K562 (cell line): ENCODE data around the gene RTL10. TPM values are rescaled to one million over a fixed set of nuclear protein-coding genes. Genes with fewer than 3 reads are reported as not detected.
A peak's percentile ranks its signal among the peaks of the same experiment; 100 is the strongest.

Experiments used
- CHD1 ChIP-seq: fragments of 200-600 bp; sonication (generic); IDR thresholded peaks from one replicate; pipeline ENCODE4 v1.6.1; 2012; ENCODE audit warnings: mild to moderate bottlenecking, moderate library complexity, low read length, inconsistent platforms
- CTCF ChIP-seq, 3 experiments: IDR thresholded peaks in 2 of 3; conservative IDR thresholded peaks in 1 of 3; 2 replicates each; pipeline ENCODE4 v1.5.1; 2011 to 2012; ENCODE audit warnings: low read length in 3 of 3, mild to moderate bottlenecking in 3 of 3, control low read depth in 2 of 3, improper control_type of control experiment in 1 of 3, inconsistent platforms in 1 of 3, low read depth in 1 of 3, mixed read lengths in 1 of 3, moderate library complexity in 1 of 3; ENCODE audit not compliant: insufficient read depth in 2 of 3
- E2F1 ChIP-seq: sonication (generic); formaldehyde crosslinking; IDR thresholded peaks from 2 replicates; pipeline ENCODE4 v1.8.1; 2023; ENCODE audit warnings: mild to moderate bottlenecking, missing genetic modification reagents, moderate library complexity
- ID3 ChIP-seq, 2 experiments: fragments of 250-450 bp in 1 of 2; fragments of 450-650 bp in 1 of 2; sonication (Bioruptor Pico) in 1 of 2; IDR thresholded peaks; 2 replicates each; pipeline versions ENCODE4 v1.6.1 to v1.8.0; 2016 to 2021; ENCODE audit warnings: mild to moderate bottlenecking in 2 of 2, moderate library complexity in 2 of 2, missing compliant biosample characterization in 1 of 2, missing genetic modification characterization in 1 of 2
- IRF1 ChIP-seq: sonication (generic); formaldehyde crosslinking; IDR thresholded peaks from 2 replicates; pipeline ENCODE4 v1.8.0; 2022; ENCODE audit warnings: missing genetic modification reagents, mild to moderate bottlenecking, borderline replicate concordance
- POLR3G ChIP-seq: IDR thresholded peaks from 2 replicates; pipeline ENCODE4 v1.6.1; 2011; ENCODE audit not compliant: insufficient read length, insufficient replicate concordance; ENCODE audit errors: extremely low read depth
- SIX5 ChIP-seq, 2 experiments: IDR thresholded peaks; 2 replicates each; pipeline ENCODE4 v1.6.1; 2011; ENCODE audit warnings: low read length in 2 of 2, borderline replicate concordance in 1 of 2, low read depth in 1 of 2, mild to moderate bottlenecking in 1 of 2, moderate library complexity in 1 of 2; ENCODE audit not compliant: insufficient read depth in 1 of 2
- ZHX1 ChIP-seq: fragments of 150-350 bp; conservative IDR thresholded peaks from 2 replicates; pipeline ENCODE4 v1.6.1; 2014; ENCODE audit warnings: low read length
- ZMIZ1 ChIP-seq, 2 experiments: fragments of 150-350 bp in 1 of 2; IDR thresholded peaks; 2 replicates each; pipeline ENCODE4 v1.6.1; 2012 to 2016; ENCODE audit warnings: low read depth in 2 of 2, low read length in 2 of 2, mild to moderate bottlenecking in 1 of 2, moderate library complexity in 1 of 2
- ZNF277 ChIP-seq: fragments of 250-450 bp; sonication (Bioruptor Pico); IDR thresholded peaks from 2 replicates; pipeline ENCODE4 v1.8.0; 2022; ENCODE audit warnings: inconsistent platforms, mild to moderate bottlenecking, moderate library complexity, borderline replicate concordance
- ZNF384 ChIP-seq: IDR thresholded peaks from 2 replicates; pipeline ENCODE4 v1.6.1; 2012; ENCODE audit warnings: low read depth, low read length, improper control_type of control experiment
- polyA plus RNA-seq, 8 experiments: library from polyadenylated mRNA; depleted of rRNA in 4 of 8; stranded (reverse) in 5 of 8; unstranded in 3 of 8; fragments of >200 nt; fragmentation: Nextera tagmentation in 2 of 8; fragmentation: Illumina TruSeq in 1 of 8; extraction: Ambion mirVana in 2 of 8; extraction: Trizol in 1 of 8; gene quantifications; 2 replicates each; pipeline versions ENCODE4 v1.2.1 to v1.2.3, GENCODE V29; 2011 to 2014; ENCODE audit warnings: inconsistent platforms in 1 of 8, missing spikeins in 1 of 8
- total RNA-seq, 7 experiments: library from RNA; depleted of rRNA in 6 of 7; stranded (reverse); fragments of >200 nt in 6 of 7; fragmentation: Illumina TruSeq in 2 of 7; extraction: Trizol in 2 of 7; gene quantifications; 2 replicates each; pipeline versions ENCODE4 v1.2.1 to v1.2.3, GENCODE V29; 2011 to 2021; ENCODE audit warnings: low replicate concordance in 1 of 7

The RTL10 gene
- total and polyA plus RNA-seq, 9 of the 15 experiments (the other 6 are each of a cell fraction or from before 2014, with no cell fraction given), result 19.8 to 75.5 (median 32.5) TPM

GRCh38 chr22:19901577-19902244, 47.0 kb upstream of the RTL10 start (continued):
- TF ChIP-seq ZHX1 (no peak), POLR3G (no peak), ID3 (CRISPR knock-in tag; IDR thresholded peaks at IDR 0.05) (no peak), ID3 (tag; IDR thresholded peaks at IDR 0.05) (no peak), ZMIZ1 (IDR thresholded peaks at IDR 0.05; ENCODE audit: low read depth in 2 of 2, low read length in 2 of 2) (no peak), ZNF384 (no peak), CTCF (IDR thresholded peaks at IDR 0.05 in 2 of 3, conservative IDR thresholded peaks at IDR 0.05 in 1 of 3; ENCODE audit: insufficient read depth in 2 of 3, low read depth in 1 of 3, low read length in 3 of 3) (no peak), SIX5 (IDR thresholded peaks at IDR 0.05; ENCODE audit: borderline replicate concordance in 1 of 2, insufficient read depth in 1 of 2, low read depth in 1 of 2, low read length in 2 of 2) (0 out of 4 replicates have a peak, but pooled peaks of 1 of the 2 experiments have one; percentile 12), IRF1 (CRISPR knock-in tag) (no peak), ZNF277 (CRISPR knock-in tag) (no peak), E2F1 (CRISPR knock-in tag) (0 out of 2 replicates have a peak, but pooled peaks have one; percentile 53), CHD1 (peak; percentile 43)
